Raji (cell line): ENCODE data around the gene ZNF629.

Source experiments
- POLR2A ChIP-seq: IDR thresholded peaks from 2 replicates; pipeline ENCODE4 v1.6.1; 2011; ENCODE audit warnings: low read depth, low read length, control low read depth; ENCODE audit not compliant: insufficient read depth

Gene ZNF629

GRCh38 chr16:30793508-30794069 is 6.6 kb upstream of the ZNF629 start:
- no peak for TF ChIP-seq POLR2A

GRCh38 chr16:30787613-30788378 is 791 bp upstream of the ZNF629 start:
- TF ChIP-seq POLR2A: no peak

- TF ChIP-seq POLR2A: no peak
Measured at GRCh38 chr16:30786115-30786935, 680 bp downstream of the ZNF629 start.

- TF ChIP-seq POLR2A: no peak
Measured at GRCh38 chr16:30785126-30786106, 1.6 kb downstream of the ZNF629 start.

- TF ChIP-seq POLR2A: no peak
Measured at GRCh38 chr16:30784215-30784614, 2.8 kb downstream of the ZNF629 start.

GRCh38 chr16:30783280-30784109 is 3.5 kb downstream of the ZNF629 start:
- no peak for TF ChIP-seq POLR2A

- TF ChIP-seq POLR2A: no peak
Measured at GRCh38 chr16:30782486-30783279, 4.3 kb downstream of the ZNF629 start.

GRCh38 chr16:30780549-30780948 is 6.5 kb downstream of the ZNF629 start:
- no peak for TF ChIP-seq POLR2A

- TF ChIP-seq POLR2A: no peak
Measured at GRCh38 chr16:30780021-30780420, 7.0 kb downstream of the ZNF629 start.

- TF ChIP-seq POLR2A: no peak
Measured at GRCh38 chr16:30779596-30779995, 7.4 kb downstream of the ZNF629 start.

- no peak for TF ChIP-seq POLR2A
Measured at GRCh38 chr16:30778549-30779244, 8.3 kb downstream of the ZNF629 start.

GRCh38 chr16:30777591-30778297 is 9.3 kb downstream of the ZNF629 start:
- TF ChIP-seq POLR2A: no peak; the same call in none of the 2 replicates
